ENCODE results near the gene TLR5. TPM values are rescaled to one million over a fixed set of nuclear protein-coding genes. Genes with fewer than 3 reads are reported as not detected.
A peak's percentile ranks its signal among the peaks of the same experiment; 100 is the strongest.

Gene TLR5
- total RNA-seq, 4 donors from 2014 or later = 3.5 to 15.1 (median 6.0) TPM

DNA sequence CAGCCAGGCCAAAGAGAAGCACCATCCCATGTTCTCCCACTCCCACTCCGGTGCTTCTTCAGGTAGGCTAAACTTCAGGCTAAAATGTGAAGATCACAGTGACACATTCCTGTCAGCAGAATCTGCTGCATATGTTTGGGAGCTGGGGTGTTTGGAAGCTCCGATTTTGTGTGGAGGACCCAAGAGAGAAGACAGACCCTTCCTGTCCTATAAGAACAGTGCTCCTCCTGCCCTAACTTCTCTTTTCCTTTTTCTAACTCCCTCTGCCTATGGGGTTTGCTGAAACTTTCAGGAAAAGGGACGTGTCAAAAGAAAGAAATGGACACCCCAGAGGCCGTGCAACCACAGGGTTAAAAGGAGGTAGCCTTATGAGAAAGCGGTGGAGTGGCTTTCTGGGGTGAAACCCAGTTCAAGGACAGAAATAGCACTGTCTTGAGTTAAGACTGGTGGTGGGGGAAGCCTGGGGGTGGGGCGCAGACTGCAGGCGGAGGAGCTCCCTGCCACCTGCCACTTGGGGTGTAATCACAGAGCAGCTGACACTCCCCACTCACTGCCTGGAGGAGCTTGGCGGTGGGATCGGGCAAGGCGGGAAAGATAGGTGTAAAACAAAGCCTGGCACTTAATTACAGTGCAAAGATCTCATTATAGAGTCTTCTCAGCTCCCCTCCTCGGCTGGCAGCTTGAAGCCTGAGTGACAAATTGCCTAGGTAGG lies 645 bp upstream of the TLR5 start:
- Histone ChIP-seq H3K4me1 (peaks cover 0 to 46% (median 9%) of the 10 kb centered on the region in 3 donors), H3K27me3 (no peaks in the 10 kb centered on the region), H3K27ac (peak overlapping the region; percentile 1 to 76 (median 64)), H3K4me3 (peak overlapping the region; percentile 59 to 64), H3K9me3 (no peaks in the 10 kb centered on the region), H3K36me3 (no peaks in the 10 kb centered on the region)
- TF ChIP-seq EP300 (IDR thresholded peaks at IDR 0.05) (no peak), POLR2AphosphoS5 (IDR thresholded peaks at IDR 0.05) (no peak), POLR2A (IDR thresholded peaks at IDR 0.05) (no peak)
- TF ChIP-seq, protein P1, sequence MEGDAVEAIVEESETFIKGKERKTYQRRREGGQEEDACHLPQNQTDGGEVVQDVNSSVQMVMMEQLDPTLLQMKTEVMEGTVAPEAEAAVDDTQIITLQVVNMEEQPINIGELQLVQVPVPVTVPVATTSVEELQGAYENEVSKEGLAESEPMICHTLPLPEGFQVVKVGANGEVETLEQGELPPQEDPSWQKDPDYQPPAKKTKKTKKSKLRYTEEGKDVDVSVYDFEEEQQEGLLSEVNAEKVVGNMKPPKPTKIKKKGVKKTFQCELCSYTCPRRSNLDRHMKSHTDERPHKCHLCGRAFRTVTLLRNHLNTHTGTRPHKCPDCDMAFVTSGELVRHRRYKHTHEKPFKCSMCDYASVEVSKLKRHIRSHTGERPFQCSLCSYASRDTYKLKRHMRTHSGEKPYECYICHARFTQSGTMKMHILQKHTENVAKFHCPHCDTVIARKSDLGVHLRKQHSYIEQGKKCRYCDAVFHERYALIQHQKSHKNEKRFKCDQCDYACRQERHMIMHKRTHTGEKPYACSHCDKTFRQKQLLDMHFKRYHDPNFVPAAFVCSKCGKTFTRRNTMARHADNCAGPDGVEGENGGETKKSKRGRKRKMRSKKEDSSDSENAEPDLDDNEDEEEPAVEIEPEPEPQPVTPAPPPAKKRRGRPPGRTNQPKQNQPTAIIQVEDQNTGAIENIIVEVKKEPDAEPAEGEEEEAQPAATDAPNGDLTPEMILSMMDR (IDR thresholded peaks at IDR 0.05) = no peak
- 20 to 25% methylated on average over 1 to 7 of the region's 11 CpGs for WGBS, 2 donors (ENCODE audit: low coverage in 1 of 2)
- ATAC-seq = no peak

DNA sequence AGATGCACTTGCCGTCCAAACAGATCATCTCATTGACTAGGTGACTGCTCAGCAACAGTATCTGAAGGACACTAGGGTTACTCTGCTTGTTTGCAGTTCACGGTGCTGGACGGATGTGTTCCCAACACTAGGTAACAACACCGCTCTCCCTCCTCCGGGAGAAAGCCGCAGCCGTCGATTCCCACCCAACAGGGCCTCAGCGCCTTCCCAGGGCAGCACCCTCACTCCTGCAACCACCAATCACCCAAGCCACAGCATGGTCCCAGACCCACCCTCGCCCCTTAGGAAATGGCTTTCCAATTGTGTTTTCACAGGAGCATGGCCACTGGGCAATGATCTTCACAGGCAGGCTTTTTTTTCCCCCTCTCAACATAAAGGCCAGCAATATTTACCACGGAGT lies 779 bp downstream of the TLR5 start:
- 80 to 90% methylated on average over 2 to 4 of the region's 11 CpGs for WGBS, 2 donors (ENCODE audit: low coverage in 1 of 2)
- no peaks in the 10 kb centered on the region for H3K27me3 ChIP-seq
- TF ChIP-seq POLR2AphosphoS5 (IDR thresholded peaks at IDR 0.05) (no peak), POLR2A (IDR thresholded peaks at IDR 0.05) (no peak), EP300 (IDR thresholded peaks at IDR 0.05) (no peak)
- TF ChIP-seq, protein P1 (IDR thresholded peaks at IDR 0.05) = no peak
- H3K36me3 ChIP-seq = no peaks in the 10 kb centered on the region
- H3K4me3 ChIP-seq = peak overlapping the region in 1 of 2 donors; percentile 59
- ATAC-seq = no peak
- H3K4me1 ChIP-seq = peaks cover 0 to 56% (median 9%) of the 10 kb centered on the region in 3 donors
- no peaks in the 10 kb centered on the region for H3K9me3 ChIP-seq
- H3K27ac ChIP-seq = peak overlapping the region in 3 of 4 donors; percentile 54 to 76 (median 74)

DNA sequence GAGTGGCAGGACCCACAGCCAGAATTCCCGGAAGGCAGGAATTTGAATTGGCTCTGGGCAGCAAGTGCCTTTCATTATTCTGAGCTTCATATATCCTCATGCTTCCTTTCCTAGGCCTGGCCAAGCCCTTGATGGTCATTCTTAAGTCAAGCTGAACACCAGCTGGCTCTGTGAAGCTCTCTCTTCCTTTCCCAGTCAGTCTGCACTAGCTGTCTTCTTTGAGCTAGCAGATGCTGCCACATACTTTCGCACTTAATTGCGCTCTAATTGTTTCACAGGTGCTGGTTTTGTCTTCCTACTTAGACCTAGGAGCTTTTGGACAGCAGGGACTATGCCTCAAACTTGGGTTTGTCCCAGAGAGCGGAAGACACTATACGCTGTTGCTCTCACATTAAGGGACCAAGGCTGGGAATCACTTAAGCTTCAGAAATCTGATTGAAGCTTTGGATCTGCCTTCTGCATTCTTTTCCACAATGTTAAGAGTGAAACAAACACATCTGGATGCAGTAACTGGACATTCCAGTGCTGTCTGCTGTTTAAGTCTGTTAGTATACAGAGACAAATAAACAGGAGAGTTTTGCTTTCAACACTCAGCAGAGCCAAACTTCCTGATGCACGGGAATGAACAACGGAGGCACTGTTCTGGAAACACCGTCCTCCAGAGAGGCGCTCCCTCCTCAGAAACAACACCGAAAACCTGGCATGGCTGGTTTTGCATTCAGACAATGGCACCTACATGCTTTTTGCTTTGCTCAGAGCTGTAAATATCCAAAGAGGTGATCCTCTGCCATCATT lies 2.2 kb downstream of the TLR5 start:
- Histone ChIP-seq H3K4me3 (no peak overlapping the region), H3K9me3 (no peaks in the 10 kb centered on the region), H3K27ac (peak overlapping the region in 3 of 4 donors; percentile 5 to 43 (median 40)), H3K4me1 (peaks cover 2 to 70% (median 13%) of the 10 kb centered on the region in 3 donors), H3K36me3 (no peaks in the 10 kb centered on the region), H3K27me3 (no peaks in the 10 kb centered on the region)
- TF ChIP-seq, protein P1 (IDR thresholded peaks at IDR 0.05) = no peak
- TF ChIP-seq EP300 (IDR thresholded peaks at IDR 0.05) (no peak), POLR2A (IDR thresholded peaks at IDR 0.05) (no peak), POLR2AphosphoS5 (IDR thresholded peaks at IDR 0.05) (no peak)
- WGBS, 2 donors (ENCODE audit: low coverage in 1 of 2) = 63 to 67% methylated on average over 5 to 10 of the region's 10 CpGs
- ATAC-seq = no peak

DNA sequence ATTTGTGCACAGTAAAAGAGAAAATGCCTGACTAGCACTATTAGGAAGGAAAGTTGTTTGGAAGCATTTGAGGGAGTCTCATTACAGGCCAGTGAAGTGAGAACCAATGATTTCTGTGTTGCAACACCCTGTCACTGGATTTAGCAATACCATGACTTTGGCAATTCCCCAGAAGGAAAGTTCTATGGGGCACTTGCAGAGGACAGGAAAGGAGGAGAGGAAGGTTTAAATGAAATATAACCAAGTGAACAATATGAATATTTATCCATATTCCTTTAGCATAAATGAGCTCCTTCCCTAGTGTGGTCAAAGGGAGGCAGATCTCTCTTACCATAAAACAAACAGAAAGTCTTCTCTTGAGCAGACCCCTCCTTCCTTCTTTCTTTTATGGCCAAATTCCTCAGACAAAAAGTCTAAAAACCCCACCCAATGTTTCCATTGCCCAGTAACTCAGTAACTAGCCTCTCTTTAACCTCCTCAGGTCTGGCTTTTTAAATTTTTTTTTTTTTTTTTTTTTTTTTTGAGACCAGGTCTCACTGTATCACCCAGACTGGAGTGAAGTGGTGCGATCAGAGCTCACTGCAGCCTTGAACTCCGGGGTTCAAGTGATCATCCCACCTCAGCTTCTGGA lies 5.5 kb downstream of the TLR5 start:
- peak; percentile 93 for TF ChIP-seq POLR2AphosphoS5 (IDR thresholded peaks at IDR 0.05)
- no peak for TF ChIP-seq POLR2A (IDR thresholded peaks at IDR 0.05)
- H3K27me3 ChIP-seq = no peaks in the 10 kb centered on the region
- WGBS, 2 donors (ENCODE audit: low coverage in 1 of 2) = no CpG with 5 or more reads among the region's 2 CpGs
- no peak overlapping the region for H3K4me3 ChIP-seq
- H3K27ac ChIP-seq = peak overlapping the region in 3 of 4 donors; percentile 45 to 78 (median 74)
- ATAC-seq = peak; percentile 60
- no peaks in the 10 kb centered on the region for H3K36me3 ChIP-seq
- H3K9me3 ChIP-seq = no peaks in the 10 kb centered on the region
- peaks cover 2 to 72% (median 24%) of the 10 kb centered on the region in 3 donors for H3K4me1 ChIP-seq

DNA sequence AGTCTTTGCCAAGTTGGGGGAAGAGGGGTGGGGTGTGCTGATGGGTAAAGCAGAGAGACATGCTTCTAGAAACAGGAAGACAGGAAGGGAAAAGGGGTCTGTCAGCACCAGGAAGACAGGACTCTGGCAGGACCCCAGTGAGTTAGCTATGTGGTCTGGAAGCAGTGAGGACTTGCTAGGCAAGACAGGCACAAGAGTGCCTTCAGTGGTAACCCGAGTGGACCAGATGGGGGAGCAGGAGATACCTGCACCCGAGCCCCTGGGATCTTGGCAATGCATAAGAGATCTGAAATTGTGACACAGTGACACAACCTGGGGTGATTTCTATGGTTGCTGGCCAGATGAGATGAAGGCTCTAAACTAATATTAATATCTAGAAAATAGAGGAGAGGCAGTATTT lies 7.0 kb downstream of the TLR5 start:
- Histone ChIP-seq H3K27ac (peak overlapping the region in 3 of 4 donors; percentile 64 to 78 (median 74)), H3K36me3 (no peaks in the 10 kb centered on the region), H3K4me1 (peaks cover 2 to 57% (median 24%) of the 10 kb centered on the region in 3 donors), H3K4me3 (no peak overlapping the region), H3K27me3 (no peaks in the 10 kb centered on the region), H3K9me3 (no peaks in the 10 kb centered on the region)
- no peak for TF ChIP-seq EP300 (IDR thresholded peaks at IDR 0.05)
- TF ChIP-seq POLR2AphosphoS5 (IDR thresholded peaks at IDR 0.05) = no peak
- TF ChIP-seq, protein P1 (IDR thresholded peaks at IDR 0.05) = no peak
- TF ChIP-seq POLR2A (IDR thresholded peaks at IDR 0.05) = no peak
- ATAC-seq = no peak
- 31 to 55% methylated on average over 2 of the region's 2 CpGs for WGBS, 2 donors (ENCODE audit: low coverage in 1 of 2)

Data from gastroesophageal sphincter (tissue), 4 donors.